K562 treated with DMSO at 1 percent for 24 hours (cell line): ENCODE results near the gene SPATA20. TPM values are rescaled to one million over a fixed set of nuclear protein-coding genes. Genes with fewer than 3 reads are reported as not detected.

Experiments used
- total RNA-seq: library from RNA; unstranded; fragments of 300-600 nt; gene quantifications from 2 replicates; pipeline ENCODE4 v1.2.3, GENCODE V29; 2022; ENCODE audit warnings: low read depth; ENCODE audit not compliant: insufficient read depth

SPATA20 gene
- total RNA-seq, result 5.3 and 6.1 TPM in 2 replicates

DNA sequence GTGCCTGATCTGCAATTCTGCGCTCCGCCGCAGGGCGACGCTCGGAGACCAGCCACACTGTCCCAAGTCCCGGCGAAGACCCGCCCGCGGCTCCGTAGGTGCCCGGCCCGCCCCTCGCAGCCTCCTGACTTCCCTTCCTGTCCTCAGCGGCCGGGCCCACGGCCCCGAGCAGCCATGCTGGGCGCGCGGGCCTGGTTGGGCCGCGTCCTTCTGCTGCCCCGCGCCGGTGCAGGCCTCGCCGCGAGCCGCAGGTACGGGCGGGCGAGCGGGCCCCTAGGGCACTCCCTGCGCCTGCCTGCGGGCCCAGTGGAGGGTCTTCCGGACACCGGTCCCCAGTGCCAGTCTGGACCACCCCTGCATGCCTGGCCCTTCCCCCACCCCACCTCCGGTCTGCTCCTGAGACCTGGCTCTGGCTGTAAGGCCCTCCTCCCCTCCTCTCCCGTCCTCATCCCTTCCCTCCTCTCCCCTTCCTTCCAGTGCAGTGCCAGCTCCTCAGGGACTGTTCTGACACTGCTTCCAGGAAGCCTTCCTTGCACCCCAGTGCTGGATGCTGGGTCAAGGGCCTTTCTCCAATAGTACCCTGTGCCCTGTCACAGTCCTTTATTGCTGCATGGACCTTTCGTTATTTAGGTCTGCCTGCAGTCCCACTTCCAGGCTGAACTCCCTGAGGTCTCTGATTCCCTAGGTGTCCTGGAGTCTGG lies at the start of gene SPATA20:
SPATA20 (plus strand) TSS at position 140 of the 701 bp plus-strand sequence; CDS start at position 175, 35 bp downstream.

DNA sequence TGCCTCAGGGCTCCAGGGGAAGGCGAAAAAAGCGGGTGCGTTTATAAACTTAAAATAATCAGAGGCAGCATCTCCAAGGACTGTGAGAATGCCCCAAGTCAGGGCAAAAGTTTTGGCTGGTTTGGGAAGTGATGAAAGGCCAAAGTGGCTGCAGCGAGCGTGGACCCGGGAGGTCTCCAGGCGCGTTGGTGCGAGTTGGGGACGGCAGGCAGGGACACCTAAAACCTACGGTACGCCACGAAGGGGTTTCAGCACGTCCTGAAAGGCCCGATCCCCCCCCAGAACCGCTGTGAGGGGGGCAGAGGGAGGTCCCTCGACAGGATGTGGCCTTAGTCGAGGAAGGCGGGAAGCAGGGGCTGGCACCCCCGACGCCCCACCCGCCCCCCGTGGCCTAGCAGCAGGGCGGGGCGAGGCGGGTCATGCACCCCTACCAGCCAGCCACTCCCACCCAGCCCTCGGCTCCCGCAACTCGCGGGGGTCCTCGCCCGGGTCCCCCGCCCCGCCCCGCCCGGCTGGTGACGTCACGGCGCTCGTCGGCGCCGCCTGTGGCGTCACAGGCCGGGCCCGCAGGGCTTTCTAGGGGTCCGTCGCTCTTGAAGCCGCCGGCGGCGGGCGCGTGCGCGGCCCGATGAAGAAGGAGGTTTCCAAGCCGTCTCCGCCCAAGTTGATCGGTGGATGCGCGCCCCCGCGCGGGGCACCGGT lies 39.0 kb upstream of the SPATA20 start, which contains the start of gene MYCBPAP:
MYCBPAP (plus strand) TSS at position 569 of the 702 bp plus-strand sequence. CDS start 236 bp downstream, outside the sequence.

DNA sequence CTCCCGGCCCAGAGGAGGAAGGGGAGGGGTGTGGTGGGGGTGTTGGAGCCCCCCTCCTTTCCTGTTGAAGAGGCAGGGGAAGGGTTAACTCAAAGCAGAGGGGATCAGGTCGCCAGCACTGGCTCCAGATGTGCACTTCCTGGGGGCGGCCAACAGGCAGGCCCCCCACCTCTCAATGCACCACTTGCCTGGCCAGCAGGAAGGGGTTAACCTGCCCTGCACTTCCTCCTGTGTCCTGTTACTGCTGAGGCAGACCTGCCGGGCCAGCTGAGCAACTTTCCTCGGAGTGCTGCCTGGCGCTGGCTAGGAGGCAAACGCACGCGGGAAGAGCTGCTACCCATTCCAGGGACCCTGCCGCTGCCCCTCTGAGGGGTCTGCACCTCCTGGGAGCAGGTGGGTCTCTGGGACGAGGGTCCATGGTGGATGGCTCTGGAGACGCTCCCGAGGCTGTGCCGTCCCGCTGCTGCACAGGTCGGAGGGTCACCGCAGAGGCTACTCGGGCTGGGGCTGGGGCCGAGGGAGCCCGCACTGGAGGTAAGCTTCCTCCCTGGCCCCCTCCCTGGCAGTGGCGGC lies 14.4 kb upstream of the SPATA20 start, which contains the start of gene EPN3:
EPN3 (plus strand) TSS at position 284 of the 573 bp plus-strand sequence. CDS start 3,822 bp downstream, outside the sequence.

GRCh38 chr17:50560185-50560824 lies 13.3 kb downstream of the SPATA20 start, which contains the start of gene CACNA1G:
Gene CACNA1G (plus strand): TSS chr17:50560715. CDS start chr17:50561460, 745 bp downstream.

Other genes with a start within 250 kb of the SPATA20 start
- gene XYLT2, start 201.0 kb upstream of the SPATA20 start, total RNA-seq, result 9.8 and 10.3 TPM in 2 replicates
- 79.7 and 83.4 TPM in 2 replicates for gene MRPL27, start 174.0 kb upstream of the SPATA20 start, total RNA-seq
- 16.1 and 18.5 TPM in 2 replicates for gene EME1, start 173.9 kb upstream of the SPATA20 start, total RNA-seq
- gene LRRC59, start 149.7 kb upstream of the SPATA20 start, total RNA-seq, result 152 and 158 TPM in 2 replicates
- gene ACSF2, start 121.0 kb upstream of the SPATA20 start, total RNA-seq, result 33.3 and 34.0 TPM in 2 replicates
- not detected in 2 replicates for gene CHAD, start 78.3 kb upstream of the SPATA20 start, total RNA-seq
- 21.9 and 23.2 TPM in 2 replicates for gene RSAD1, start 68.3 kb upstream of the SPATA20 start, total RNA-seq
- not detected in 2 replicates for gene MYCBPAP, start 38.7 kb upstream of the SPATA20 start, total RNA-seq
- gene EPN3, start 14.4 kb upstream of the SPATA20 start, total RNA-seq, result not detected in 2 replicates
- gene CACNA1G, start 13.5 kb downstream of the SPATA20 start, total RNA-seq, result 0.08 and 0.09 TPM in 2 replicates
- gene ABCC3, start 87.7 kb downstream of the SPATA20 start, total RNA-seq, result not detected in 2 replicates
- 12.3 and 14.5 TPM in 2 replicates for gene ANKRD40, start 160.7 kb downstream of the SPATA20 start, total RNA-seq
- gene LUC7L3, start 172.4 kb downstream of the SPATA20 start, total RNA-seq, result 102 and 105 TPM in 2 replicates
- gene ANKRD40CL, start 220.3 kb downstream of the SPATA20 start, total RNA-seq, result not detected in 2 replicates